Measurements from ENCODE around the gene UNC79. TPM values are rescaled to one million over a fixed set of nuclear protein-coding genes. Genes with fewer than 3 reads are reported as not detected.
A peak's percentile ranks its signal among the peaks of the same experiment; 100 is the strongest.
"Not testable (repeated sequence)": the region's sequence is repeated elsewhere in the genome, so short reads cannot be mapped to it uniquely, and the experiment has no call there.

Gene UNC79
- under 1 TPM in 2 of 4 donors, not detected in 2; 0.14 to 0.32 TPM for total RNA-seq

GRCh38 chr14:93430315-93431035, at the start of gene UNC79:
UNC79 (plus strand) TSS chr14:93430939; CDS start chr14:93431030, 91 bp downstream.
- H3K4me1 ChIP-seq, result peaks cover 0 to 2% (median 0%) of the 10 kb centered on the region in 4 donors
- in situ Hi-C loops (cut with MboI; ENCODE audit: low pct_ligation_motif_present in 1 of 4, low pct_unique_long_range_greater_than_20kb in 1 of 4, low sequenced_read_pairs in 3 of 4) (no loop called here), intact Hi-C loops (cut with DNase I; ENCODE audit: low total_unique reads) (no loop called here)
- WGBS, 2 donors (ENCODE audit: low coverage in 1 of 2), result 18% methylated on average over 51 of the region's 51 CpGs; no CpG with 5 or more reads in 1 of the 2 donors
- peak within 1 kb of the TSS in 1 of 4 donors; percentile 26 for H3K4me3 ChIP-seq
- peaks cover 0 to 7% of the 10 kb centered on the region in 2 donors for H3K9me3 ChIP-seq
- peaks cover 59% of the 10 kb centered on the region for H3K27me3 ChIP-seq
- no peaks in the 10 kb centered on the region for H3K36me3 ChIP-seq
- TF ChIP-seq POLR2AphosphoS5 (IDR thresholded peaks at IDR 0.05), result no peak
- TF ChIP-seq POLR2A (IDR thresholded peaks at IDR 0.05), result no peak
- TF ChIP-seq CTCF (IDR thresholded peaks at IDR 0.05), result no peak
- no peak for TF ChIP-seq EP300 (IDR thresholded peaks at IDR 0.05; ENCODE audit: low read depth)
- no peak within 1 kb of the TSS for H3K27ac ChIP-seq
- no peak for DNase-seq

DNA sequence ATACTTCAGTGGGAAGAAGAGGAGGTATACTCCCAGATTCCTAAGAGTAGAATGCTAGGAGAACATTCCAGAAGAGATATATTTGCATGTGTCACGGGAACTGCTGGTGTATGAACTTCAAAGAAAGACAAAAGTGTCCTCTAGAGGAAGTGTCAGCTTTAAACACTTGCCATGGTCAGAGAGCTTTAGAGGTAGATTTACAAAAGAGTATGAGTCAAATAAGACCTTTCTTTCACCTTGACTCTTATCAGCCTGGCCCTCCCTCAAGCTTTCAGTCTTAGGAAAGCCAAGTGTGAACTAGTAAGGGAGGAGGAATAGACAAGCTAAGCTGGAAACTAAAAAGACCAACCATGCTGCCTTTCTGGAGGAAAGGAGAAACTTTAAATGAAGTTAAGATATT, 49.1 kb upstream of the UNC79 start:
- no peaks in the 10 kb centered on the region for H3K4me1 ChIP-seq
- intact Hi-C loops (cut with DNase I; ENCODE audit: low total_unique reads), result no loop called here
- H3K4me3 ChIP-seq, result no peak overlapping the region
- H3K27me3 ChIP-seq, result peaks cover 5% of the 10 kb centered on the region
- no peak for DNase-seq
- no peaks in the 10 kb centered on the region for H3K9me3 ChIP-seq
- no peaks in the 10 kb centered on the region for H3K36me3 ChIP-seq
- TF ChIP-seq EP300 (IDR thresholded peaks at IDR 0.05; ENCODE audit: low read depth), result no peak
- TF ChIP-seq CTCF (IDR thresholded peaks at IDR 0.05), result no peak
- no peak for TF ChIP-seq POLR2A (IDR thresholded peaks at IDR 0.05)
- no peak for TF ChIP-seq POLR2AphosphoS5 (IDR thresholded peaks at IDR 0.05)
- no peak overlapping the region for H3K27ac ChIP-seq
- in situ Hi-C loops (cut with MboI; ENCODE audit: low pct_ligation_motif_present in 1 of 4, low pct_unique_long_range_greater_than_20kb in 1 of 4, low sequenced_read_pairs in 3 of 4), result no loop called here
- 29 to 50% methylated on average over 1 of the region's 1 CpG for WGBS, 2 donors (ENCODE audit: low coverage in 1 of 2)

GRCh38 chr14:93384256-93384655, 46.5 kb upstream of the UNC79 start:
- H3K4me1 ChIP-seq; H3K27me3 ChIP-seq; H3K4me3 ChIP-seq; intact Hi-C loops (cut with DNase I; ENCODE audit: low total_unique reads); in situ Hi-C loops (cut with MboI; ENCODE audit: low pct_ligation_motif_present in 1 of 4, low pct_unique_long_range_greater_than_20kb in 1 of 4, low sequenced_read_pairs in 3 of 4); H3K36me3 ChIP-seq; H3K9me3 ChIP-seq; H3K27ac ChIP-seq; DNase-seq: not testable (repeated sequence)
- WGBS, 2 donors (ENCODE audit: low coverage in 1 of 2), result 20 to 64% methylated on average over 1 of the region's 1 CpG

DNA sequence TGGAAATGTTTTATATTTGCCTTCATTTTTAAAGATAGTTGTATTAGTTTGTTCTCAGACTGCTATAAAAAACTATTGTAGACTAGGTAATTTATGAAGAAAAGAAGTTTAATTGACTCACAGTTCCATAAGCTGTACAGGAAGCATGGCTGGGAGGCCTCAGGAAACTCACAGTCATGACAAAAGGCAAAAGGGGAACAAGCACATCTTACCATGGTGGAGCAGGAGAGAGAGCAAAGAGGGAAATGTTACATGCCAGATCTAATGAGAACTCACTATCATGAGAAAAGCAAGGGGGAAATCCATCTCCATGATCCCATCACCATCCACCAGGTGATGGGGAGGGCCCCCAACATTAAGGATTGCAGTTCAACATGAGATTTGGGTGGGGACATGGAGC, 35.5 kb upstream of the UNC79 start:
- H3K4me1 ChIP-seq, result no peaks in the 10 kb centered on the region
- in situ Hi-C loops (cut with MboI; ENCODE audit: low pct_ligation_motif_present in 1 of 4, low pct_unique_long_range_greater_than_20kb in 1 of 4, low sequenced_read_pairs in 3 of 4), result no loop called here
- TF ChIP-seq CTCF (IDR thresholded peaks at IDR 0.05), result no peak
- H3K27me3 ChIP-seq, result no peaks in the 10 kb centered on the region
- intact Hi-C loops (cut with DNase I; ENCODE audit: low total_unique reads), result no loop called here
- DNase-seq, result no peak
- no peak overlapping the region for H3K4me3 ChIP-seq
- peaks cover 0 to 3% of the 10 kb centered on the region in 2 donors for H3K9me3 ChIP-seq
- H3K27ac ChIP-seq, result no peak overlapping the region
- H3K36me3 ChIP-seq, result no peaks in the 10 kb centered on the region

DNA sequence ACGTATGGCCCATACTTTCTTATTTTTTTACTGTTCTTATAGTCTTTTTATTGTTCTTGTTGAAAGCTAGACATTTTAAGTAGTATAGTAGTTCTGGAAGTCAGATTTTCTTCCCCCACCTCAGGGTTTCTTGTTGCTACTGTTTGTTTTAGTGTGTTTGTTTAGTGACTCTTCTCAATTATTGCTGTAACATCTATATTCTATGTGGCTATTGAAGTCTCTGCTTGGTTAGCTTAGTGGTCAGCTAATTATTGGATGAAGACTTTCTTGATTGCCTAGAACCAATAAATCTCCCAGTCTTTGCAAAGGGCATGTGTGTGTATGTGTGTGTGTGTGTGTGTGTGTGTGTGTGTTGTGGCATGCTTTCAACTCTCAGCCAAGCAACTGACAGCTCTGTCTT, 34.3 kb upstream of the UNC79 start:
- Histone ChIP-seq H3K9me3 (peaks cover 0 to 3% of the 10 kb centered on the region in 2 donors), H3K36me3 (no peaks in the 10 kb centered on the region), H3K27ac (no peak overlapping the region), H3K4me3 (no peak overlapping the region), H3K27me3 (no peaks in the 10 kb centered on the region), H3K4me1 (no peaks in the 10 kb centered on the region)
- 69 to 86% methylated on average over 1 of the region's 1 CpG for WGBS, 2 donors (ENCODE audit: low coverage in 1 of 2)
- DNase-seq, result no peak
- in situ Hi-C loops (cut with MboI; ENCODE audit: low pct_ligation_motif_present in 1 of 4, low pct_unique_long_range_greater_than_20kb in 1 of 4, low sequenced_read_pairs in 3 of 4) (no loop called here), intact Hi-C loops (cut with DNase I; ENCODE audit: low total_unique reads) (no loop called here)
- no peak for TF ChIP-seq POLR2A (IDR thresholded peaks at IDR 0.05)
- no peak for TF ChIP-seq CTCF (IDR thresholded peaks at IDR 0.05)
- TF ChIP-seq EP300 (IDR thresholded peaks at IDR 0.05; ENCODE audit: low read depth), result no peak
- TF ChIP-seq POLR2AphosphoS5 (IDR thresholded peaks at IDR 0.05), result no peak

All from transverse colon (tissue), 4 donors.